Measurements from ENCODE around the gene SLC44A5. TPM values are rescaled to one million over a fixed set of nuclear protein-coding genes. Genes with fewer than 3 reads are reported as not detected.

The SLC44A5 gene
- total and polyA plus RNA-seq, 2 experiments from 2014 or later: 3.3 to 11.7 TPM

DNA sequence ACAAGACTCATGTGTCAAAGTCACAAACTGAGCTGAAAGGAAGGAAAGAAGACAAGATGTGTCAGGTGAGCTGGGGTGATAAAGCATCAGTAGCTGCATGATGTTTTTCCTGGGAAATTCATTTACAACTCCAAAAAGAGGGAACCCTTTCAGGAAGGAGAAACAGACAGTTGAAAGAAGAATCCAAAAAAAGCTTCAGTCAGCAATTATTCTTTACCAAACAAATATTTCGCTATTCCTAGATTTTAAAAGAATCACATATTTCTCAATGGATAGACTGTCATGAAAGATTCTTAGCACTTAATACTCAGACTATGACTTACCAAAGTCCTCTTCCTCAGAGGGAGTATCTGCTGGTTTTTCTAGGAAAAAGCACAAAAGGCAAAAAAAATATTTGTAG is 214.7 kb downstream of the SLC44A5 start (continued):
- TF ChIP-seq, protein P1, sequence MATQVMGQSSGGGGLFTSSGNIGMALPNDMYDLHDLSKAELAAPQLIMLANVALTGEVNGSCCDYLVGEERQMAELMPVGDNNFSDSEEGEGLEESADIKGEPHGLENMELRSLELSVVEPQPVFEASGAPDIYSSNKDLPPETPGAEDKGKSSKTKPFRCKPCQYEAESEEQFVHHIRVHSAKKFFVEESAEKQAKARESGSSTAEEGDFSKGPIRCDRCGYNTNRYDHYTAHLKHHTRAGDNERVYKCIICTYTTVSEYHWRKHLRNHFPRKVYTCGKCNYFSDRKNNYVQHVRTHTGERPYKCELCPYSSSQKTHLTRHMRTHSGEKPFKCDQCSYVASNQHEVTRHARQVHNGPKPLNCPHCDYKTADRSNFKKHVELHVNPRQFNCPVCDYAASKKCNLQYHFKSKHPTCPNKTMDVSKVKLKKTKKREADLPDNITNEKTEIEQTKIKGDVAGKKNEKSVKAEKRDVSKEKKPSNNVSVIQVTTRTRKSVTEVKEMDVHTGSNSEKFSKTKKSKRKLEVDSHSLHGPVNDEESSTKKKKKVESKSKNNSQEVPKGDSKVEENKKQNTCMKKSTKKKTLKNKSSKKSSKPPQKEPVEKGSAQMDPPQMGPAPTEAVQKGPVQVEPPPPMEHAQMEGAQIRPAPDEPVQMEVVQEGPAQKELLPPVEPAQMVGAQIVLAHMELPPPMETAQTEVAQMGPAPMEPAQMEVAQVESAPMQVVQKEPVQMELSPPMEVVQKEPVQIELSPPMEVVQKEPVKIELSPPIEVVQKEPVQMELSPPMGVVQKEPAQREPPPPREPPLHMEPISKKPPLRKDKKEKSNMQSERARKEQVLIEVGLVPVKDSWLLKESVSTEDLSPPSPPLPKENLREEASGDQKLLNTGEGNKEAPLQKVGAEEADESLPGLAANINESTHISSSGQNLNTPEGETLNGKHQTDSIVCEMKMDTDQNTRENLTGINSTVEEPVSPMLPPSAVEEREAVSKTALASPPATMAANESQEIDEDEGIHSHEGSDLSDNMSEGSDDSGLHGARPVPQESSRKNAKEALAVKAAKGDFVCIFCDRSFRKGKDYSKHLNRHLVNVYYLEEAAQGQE (IDR thresholded peaks at IDR 0.05; ENCODE audit: unreplicated experiment): no peak
- TF ChIP-seq POLR2AphosphoS5 (IDR thresholded peaks at IDR 0.05; ENCODE audit: low read depth): no peak

DNA sequence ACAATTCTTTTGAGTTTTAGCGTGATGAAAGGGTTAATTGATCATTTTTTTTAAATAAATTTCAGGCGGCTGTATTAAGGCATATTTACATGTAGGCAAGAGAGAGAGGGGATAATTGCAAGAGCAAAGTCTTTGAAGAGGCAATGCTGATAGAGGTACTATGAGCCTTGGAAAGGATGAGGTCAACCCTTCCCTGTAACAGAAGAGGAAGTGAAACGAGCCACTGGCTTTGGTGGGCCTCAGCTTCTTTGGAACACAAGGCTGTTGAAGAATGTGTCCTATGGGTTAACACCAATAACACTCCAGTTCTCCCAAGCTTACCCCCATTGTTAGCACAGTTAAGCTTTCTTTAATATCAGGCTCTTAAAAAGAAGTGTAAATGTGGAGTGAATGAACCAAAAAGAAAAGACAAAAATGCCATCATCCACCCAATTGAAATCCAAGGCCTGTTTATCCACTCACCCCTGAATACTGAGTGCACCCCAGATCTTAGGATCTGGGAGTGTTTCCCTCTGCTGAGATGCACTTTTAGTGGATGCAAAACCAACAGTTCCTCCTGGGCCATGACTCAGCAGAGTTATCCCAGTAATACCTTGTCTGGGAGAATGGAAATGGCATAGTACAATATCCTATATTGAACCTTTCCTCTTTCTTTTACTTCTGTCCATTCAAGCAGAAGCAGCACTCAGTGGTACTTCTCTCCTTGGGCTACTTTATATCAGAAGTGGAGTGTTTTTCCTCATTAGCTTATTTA is 216.4 kb downstream of the SLC44A5 start:
- H3K9me3 Mint-ChIP-seq: peaks cover 26% of the 10 kb centered on the region
- Histone ChIP-seq H3K27me3 (ENCODE audit: insufficient read depth) (no peaks in the 10 kb centered on the region), H3K4me2 (no peak overlapping the region), H3K36me3 (ENCODE audit: insufficient read depth) (no peaks in the 10 kb centered on the region; the same call in 1 of the 2 replicates), H2AFZ (peak overlapping the region; percentile 24; the same call in 1 of the 2 replicates), H3F3A (replicated peaks; ENCODE audit: low read depth) (no peaks in the 10 kb centered on the region), H3K9me2 (ENCODE audit: insufficient read depth) (no peaks in the 10 kb centered on the region), H3K79me2 (replicated peaks; ENCODE audit: insufficient read depth) (no peaks in the 10 kb centered on the region), H3K4me1 (ENCODE audit: insufficient read depth) (no peaks in the 10 kb centered on the region), H3K27ac (ENCODE audit: low read depth) (no peak overlapping the region), H3K4me3 (no peak overlapping the region), H4K20me1 (replicated peaks; ENCODE audit: insufficient read depth) (no peaks in the 10 kb centered on the region)
- no peaks in the 10 kb centered on the region for H3K4me1 Mint-ChIP-seq
- no peak overlapping the region for H3K4me3 Mint-ChIP-seq
- no peak for DNase-seq (ENCODE audit: low spot score)
- peak overlapping the region; percentile 44; the same call in 1 of the 2 replicates for H3K27ac Mint-ChIP-seq
- ATAC-seq: no peak
- H3K27me3 Mint-ChIP-seq (ENCODE audit: insufficient read depth, low read depth, poor library complexity): no peaks in the 10 kb centered on the region
- H3K36me3 Mint-ChIP-seq (ENCODE audit: low read depth): peaks cover 20% of the 10 kb centered on the region; the same call in 2 of the 3 replicates
- TF ChIP-seq, protein P1 (IDR thresholded peaks at IDR 0.05; ENCODE audit: unreplicated experiment): no peak
- TF ChIP-seq NANOG (IDR thresholded peaks at IDR 0.05; ENCODE audit: borderline replicate concordance) (no peak), POLR2AphosphoS5 (IDR thresholded peaks at IDR 0.05; ENCODE audit: low read depth) (no peak), ZNF114 (CRISPR knock-in tag; IDR thresholded peaks at IDR 0.05) (no peak), CREB1 (CRISPR knock-in tag; IDR thresholded peaks at IDR 0.05; ENCODE audit: low read depth) (no peak), JUNB (IDR thresholded peaks at IDR 0.05; ENCODE audit: unreplicated experiment) (no peak), EZH2phosphoT487 (IDR thresholded peaks at IDR 0.05; ENCODE audit: unreplicated experiment) (no peak), ZNF331 (CRISPR knock-in tag; IDR thresholded peaks at IDR 0.05; ENCODE audit: low read depth) (no peak)
- TF ChIP-seq, protein P2, sequence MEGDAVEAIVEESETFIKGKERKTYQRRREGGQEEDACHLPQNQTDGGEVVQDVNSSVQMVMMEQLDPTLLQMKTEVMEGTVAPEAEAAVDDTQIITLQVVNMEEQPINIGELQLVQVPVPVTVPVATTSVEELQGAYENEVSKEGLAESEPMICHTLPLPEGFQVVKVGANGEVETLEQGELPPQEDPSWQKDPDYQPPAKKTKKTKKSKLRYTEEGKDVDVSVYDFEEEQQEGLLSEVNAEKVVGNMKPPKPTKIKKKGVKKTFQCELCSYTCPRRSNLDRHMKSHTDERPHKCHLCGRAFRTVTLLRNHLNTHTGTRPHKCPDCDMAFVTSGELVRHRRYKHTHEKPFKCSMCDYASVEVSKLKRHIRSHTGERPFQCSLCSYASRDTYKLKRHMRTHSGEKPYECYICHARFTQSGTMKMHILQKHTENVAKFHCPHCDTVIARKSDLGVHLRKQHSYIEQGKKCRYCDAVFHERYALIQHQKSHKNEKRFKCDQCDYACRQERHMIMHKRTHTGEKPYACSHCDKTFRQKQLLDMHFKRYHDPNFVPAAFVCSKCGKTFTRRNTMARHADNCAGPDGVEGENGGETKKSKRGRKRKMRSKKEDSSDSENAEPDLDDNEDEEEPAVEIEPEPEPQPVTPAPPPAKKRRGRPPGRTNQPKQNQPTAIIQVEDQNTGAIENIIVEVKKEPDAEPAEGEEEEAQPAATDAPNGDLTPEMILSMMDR (conservative IDR thresholded peaks at IDR 0.05; ENCODE audit: low read depth in 2 of 2): no peak
